ACHN (cell line): Measurements from ENCODE around the gene PLCL1.

Experiments used
- DNase-seq: peaks from one replicate; pipeline ENCODE4 v3.0.0-alpha.2; 2015
- in situ Hi-C: cut with HindIII; loops from 2 replicates; pipeline ENCODE4 v1.10.0; 2017; ENCODE audit warnings: low sequenced_read_pairs, low pct_ligation_motif_present, low pct_unique_long_range_greater_than_20kb

The PLCL1 gene

GRCh38 chr2:197964720-197965119 is 160.3 kb downstream of the PLCL1 start:
- DNase-seq, result no peak
- in situ Hi-C loops, result no loop called here

GRCh38 chr2:197965756-197966155 is 161.4 kb downstream of the PLCL1 start:
- in situ Hi-C loops, result no loop called here
- no peak for DNase-seq

- in situ Hi-C loops, result no loop called here
- DNase-seq, result no peak
Observed at GRCh38 chr2:197969391-197969893, 165.0 kb downstream of the PLCL1 start.

GRCh38 chr2:197972061-197972460 is 167.7 kb downstream of the PLCL1 start:
- in situ Hi-C loops, result no loop called here
- DNase-seq, result no peak

GRCh38 chr2:197972587-197972986 is 168.2 kb downstream of the PLCL1 start:
- no peak for DNase-seq
- in situ Hi-C loops, result no loop called here

- in situ Hi-C loops, result no loop called here
- DNase-seq, result no peak
Observed at GRCh38 chr2:197973772-197974171, 169.4 kb downstream of the PLCL1 start.

GRCh38 chr2:197975931-197976519 is 171.6 kb downstream of the PLCL1 start:
- no peak for DNase-seq
- in situ Hi-C loops, result no loop called here

- in situ Hi-C loops, result no loop called here
- no peak for DNase-seq
Observed at GRCh38 chr2:197978971-197979370, 174.6 kb downstream of the PLCL1 start.

GRCh38 chr2:197982565-197982964 is 178.2 kb downstream of the PLCL1 start:
- in situ Hi-C loops, result no loop called here
- DNase-seq, result no peak

GRCh38 chr2:197985029-197985638 is 180.7 kb downstream of the PLCL1 start:
- DNase-seq, result no peak
- in situ Hi-C loops, result no loop called here

- in situ Hi-C loops, result no loop called here
- DNase-seq, result no peak
Observed at GRCh38 chr2:197986977-197987376, 182.6 kb downstream of the PLCL1 start.

- DNase-seq, result no peak
- in situ Hi-C loops, result no loop called here
Observed at GRCh38 chr2:197990356-197990755, 186.0 kb downstream of the PLCL1 start.

GRCh38 chr2:197992482-197993133 is 188.2 kb downstream of the PLCL1 start:
- no peak for DNase-seq
- in situ Hi-C loops, result no loop called here

- in situ Hi-C loops, result no loop called here
- DNase-seq, result no peak
Observed at GRCh38 chr2:197993363-197993762, 189.0 kb downstream of the PLCL1 start.

- DNase-seq, result no peak
- in situ Hi-C loops, result no loop called here
Observed at GRCh38 chr2:197993830-197994229, 189.4 kb downstream of the PLCL1 start.

- DNase-seq, result no peak
- in situ Hi-C loops, result no loop called here
Observed at GRCh38 chr2:197994751-197995150, 190.4 kb downstream of the PLCL1 start.

- no peak for DNase-seq
- in situ Hi-C loops, result no loop called here
Observed at GRCh38 chr2:197996583-197996982, 192.2 kb downstream of the PLCL1 start.

GRCh38 chr2:197997083-197997541 is 192.7 kb downstream of the PLCL1 start:
- no peak for DNase-seq
- in situ Hi-C loops, result no loop called here

- in situ Hi-C loops, result no loop called here
- DNase-seq, result no peak
Observed at GRCh38 chr2:197998702-197999101, 194.3 kb downstream of the PLCL1 start.

GRCh38 chr2:198000417-198000816 is 196.0 kb downstream of the PLCL1 start:
- DNase-seq, result no peak
- in situ Hi-C loops, result no loop called here
